ENCODE results near the gene MNAT1.
"Not testable (repeated sequence)": the region's sequence is repeated elsewhere in the genome, so short reads cannot be mapped to it uniquely, and the experiment has no call there.

Gene MNAT1

GRCh38 chr14:60819575-60819974 lies 85.0 kb downstream of the MNAT1 start:
- Histone ChIP-seq H3K9me3 (ENCODE audit: control insufficient read depth in 5 of 5, low read length in 5 of 5) (no peaks in the 10 kb centered on the region), H3K27ac (ENCODE audit: low read depth, low read length) (no peak overlapping the region), H3K4me1 (ENCODE audit: control insufficient read depth in 5 of 5, insufficient read depth in 5 of 5, low read length in 5 of 5) (no peaks in the 10 kb centered on the region), H3K36me3 (ENCODE audit: control insufficient read depth in 5 of 5, insufficient read depth in 5 of 5, low read length in 5 of 5) (peaks cover 0 to 5% (median 3%) of the 10 kb centered on the region in 5 donors), H3K27me3 (ENCODE audit: control insufficient read depth in 5 of 5, insufficient read depth in 4 of 5, low read length in 5 of 5) (no peaks in the 10 kb centered on the region), H3K4me3 (ENCODE audit: low read depth in 1 of 5, low read length in 5 of 5) (no peak overlapping the region), H3K9ac (ENCODE audit: low read length in 5 of 5) (no peak overlapping the region)

- Histone ChIP-seq H3K9ac (ENCODE audit: low read length in 5 of 5) (no peak overlapping the region), H3K9me3 (ENCODE audit: control insufficient read depth in 5 of 5, low read length in 5 of 5) (no peaks in the 10 kb centered on the region), H3K4me1 (ENCODE audit: control insufficient read depth in 5 of 5, insufficient read depth in 5 of 5, low read length in 5 of 5) (no peaks in the 10 kb centered on the region), H3K27me3 (ENCODE audit: control insufficient read depth in 5 of 5, insufficient read depth in 4 of 5, low read length in 5 of 5) (no peaks in the 10 kb centered on the region), H3K4me3 (ENCODE audit: low read depth in 1 of 5, low read length in 5 of 5) (no peak overlapping the region), H3K36me3 (ENCODE audit: control insufficient read depth in 5 of 5, insufficient read depth in 5 of 5, low read length in 5 of 5) (peaks cover 0 to 28% (median 24%) of the 10 kb centered on the region in 5 donors), H3K27ac (ENCODE audit: low read depth, low read length) (no peak overlapping the region)
Measured at GRCh38 chr14:60838601-60839000, 104.0 kb downstream of the MNAT1 start.

DNA sequence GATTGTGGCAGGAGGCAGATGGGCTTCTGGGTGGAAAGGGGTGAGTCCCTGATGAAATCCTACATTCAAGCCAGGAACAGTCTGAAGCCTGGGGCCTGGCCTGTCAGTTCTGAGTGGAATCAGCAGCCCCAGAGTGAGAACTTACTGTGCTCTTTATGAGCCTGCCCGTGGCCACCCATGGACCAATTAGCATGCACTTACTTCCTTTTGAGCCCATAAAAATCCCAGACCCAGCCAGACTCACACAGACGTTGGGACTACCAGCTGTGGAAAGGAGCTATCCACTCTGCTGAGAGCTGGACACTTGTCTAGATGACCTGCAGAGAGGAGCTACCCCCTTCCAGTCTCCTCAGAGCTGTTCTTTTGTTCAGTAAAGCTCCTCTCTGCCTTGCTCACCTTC lies 104.5 kb downstream of the MNAT1 start:
- H3K4me3 ChIP-seq (ENCODE audit: low read depth in 1 of 5, low read length in 5 of 5) = no peak overlapping the region
- H3K9ac ChIP-seq (ENCODE audit: low read length in 5 of 5) = no peak overlapping the region
- no peak overlapping the region for H3K27ac ChIP-seq (ENCODE audit: low read depth, low read length)
- H3K9me3 ChIP-seq (ENCODE audit: control insufficient read depth in 5 of 5, low read length in 5 of 5) = no peaks in the 10 kb centered on the region
- H3K27me3 ChIP-seq (ENCODE audit: control insufficient read depth in 5 of 5, insufficient read depth in 4 of 5, low read length in 5 of 5) = no peaks in the 10 kb centered on the region
- H3K4me1 ChIP-seq (ENCODE audit: control insufficient read depth in 5 of 5, insufficient read depth in 5 of 5, low read length in 5 of 5) = no peaks in the 10 kb centered on the region
- peaks cover 0 to 28% (median 24%) of the 10 kb centered on the region in 5 donors for H3K36me3 ChIP-seq (ENCODE audit: control insufficient read depth in 5 of 5, insufficient read depth in 5 of 5, low read length in 5 of 5)

DNA sequence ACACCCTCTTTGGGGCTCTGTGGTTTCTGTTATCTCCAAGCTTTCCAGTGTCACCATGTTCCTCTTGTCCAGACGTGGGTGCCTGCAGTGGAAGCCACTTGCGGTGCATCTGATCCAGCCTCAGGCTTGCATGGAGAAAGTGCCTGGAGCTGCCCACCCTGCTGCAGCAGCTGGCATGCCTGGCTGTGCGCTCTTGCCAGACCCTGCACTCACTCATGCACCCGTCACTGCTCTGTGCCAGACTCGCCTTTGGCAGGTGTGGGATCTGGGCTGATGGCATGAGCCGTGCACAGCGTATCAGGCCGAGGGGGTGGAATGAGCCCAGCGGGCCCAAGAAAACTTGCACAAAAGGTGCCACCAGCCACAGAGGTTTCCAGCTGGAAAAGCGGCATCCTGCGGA lies 105.1 kb downstream of the MNAT1 start:
- H3K27ac ChIP-seq (ENCODE audit: low read depth, low read length) = no peak overlapping the region
- no peak overlapping the region for H3K4me3 ChIP-seq (ENCODE audit: low read depth in 1 of 5, low read length in 5 of 5)
- H3K27me3 ChIP-seq (ENCODE audit: control insufficient read depth in 5 of 5, insufficient read depth in 4 of 5, low read length in 5 of 5) = no peaks in the 10 kb centered on the region
- H3K36me3 ChIP-seq (ENCODE audit: control insufficient read depth in 5 of 5, insufficient read depth in 5 of 5, low read length in 5 of 5) = peaks cover 0 to 28% (median 24%) of the 10 kb centered on the region in 5 donors
- no peak overlapping the region for H3K9ac ChIP-seq (ENCODE audit: low read length in 5 of 5)
- H3K4me1 ChIP-seq (ENCODE audit: control insufficient read depth in 5 of 5, insufficient read depth in 5 of 5, low read length in 5 of 5) = no peaks in the 10 kb centered on the region
- no peaks in the 10 kb centered on the region for H3K9me3 ChIP-seq (ENCODE audit: control insufficient read depth in 5 of 5, low read length in 5 of 5)

DNA sequence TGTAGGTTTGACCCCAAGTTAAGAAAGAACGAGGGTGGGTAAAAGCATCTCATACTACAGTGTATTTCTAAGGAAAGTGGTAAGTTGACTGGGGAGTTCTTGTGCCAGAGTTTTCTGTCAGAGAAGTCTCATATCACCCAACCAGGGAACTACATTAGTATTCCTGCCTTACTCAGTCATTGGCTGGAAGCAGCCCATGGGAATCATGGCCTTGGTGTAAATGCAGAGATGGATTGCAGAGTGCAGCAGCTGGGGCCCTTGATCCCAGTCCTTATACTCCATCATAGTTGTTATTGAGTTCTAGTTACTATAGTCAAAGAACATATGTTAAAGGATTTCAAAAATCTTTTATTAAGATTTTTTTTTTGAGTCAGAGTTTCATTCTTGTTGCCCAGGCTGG lies 105.8 kb downstream of the MNAT1 start:
- no peaks in the 10 kb centered on the region for H3K4me1 ChIP-seq (ENCODE audit: control insufficient read depth in 5 of 5, insufficient read depth in 5 of 5, low read length in 5 of 5)

GRCh38 chr14:60845523-60845922 lies 111.0 kb downstream of the MNAT1 start:
- no peaks in the 10 kb centered on the region for H3K27me3 ChIP-seq (ENCODE audit: control insufficient read depth in 5 of 5, insufficient read depth in 4 of 5, low read length in 5 of 5)
- H3K4me1 ChIP-seq (ENCODE audit: control insufficient read depth in 5 of 5, insufficient read depth in 5 of 5, low read length in 5 of 5) = no peaks in the 10 kb centered on the region
- peaks cover 4 to 7% (median 5%) of the 10 kb centered on the region in 5 donors for H3K9me3 ChIP-seq (ENCODE audit: control insufficient read depth in 5 of 5, low read length in 5 of 5)

More for the DNA sequence above, 105.8 kb downstream of the MNAT1 start:
- H3K27me3 ChIP-seq (ENCODE audit: control insufficient read depth in 5 of 5, insufficient read depth in 4 of 5, low read length in 5 of 5) = no peaks in the 10 kb centered on the region
- peaks cover 0 to 28% (median 24%) of the 10 kb centered on the region in 5 donors for H3K36me3 ChIP-seq (ENCODE audit: control insufficient read depth in 5 of 5, insufficient read depth in 5 of 5, low read length in 5 of 5)
- no peak overlapping the region for H3K27ac ChIP-seq (ENCODE audit: low read depth, low read length)
- H3K9me3 ChIP-seq (ENCODE audit: control insufficient read depth in 5 of 5, low read length in 5 of 5) = no peaks in the 10 kb centered on the region
- H3K9ac ChIP-seq (ENCODE audit: low read length in 5 of 5) = no peak overlapping the region
- no peak overlapping the region for H3K4me3 ChIP-seq (ENCODE audit: low read depth in 1 of 5, low read length in 5 of 5)

DNA sequence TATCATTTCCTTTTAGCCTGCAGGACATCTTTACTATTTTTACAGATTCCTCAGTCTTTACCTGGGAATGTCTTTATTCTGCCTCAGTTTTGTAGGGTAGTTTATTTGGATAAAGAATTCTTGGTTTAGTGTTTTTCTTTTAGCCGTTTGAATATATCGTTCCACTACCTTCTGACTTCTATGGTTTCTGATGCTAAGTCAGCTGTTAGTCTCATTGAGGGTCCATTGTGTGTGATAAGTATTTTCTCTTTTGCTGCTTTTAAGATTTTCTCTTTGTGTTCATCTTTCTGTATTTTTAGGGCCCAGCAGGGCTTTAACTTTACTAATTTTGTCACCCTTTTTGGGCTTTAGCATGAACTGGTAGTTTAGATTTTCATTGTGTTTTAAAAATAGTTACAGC lies 113.5 kb downstream of the MNAT1 start:
- Histone ChIP-seq H3K27ac (ENCODE audit: low read depth, low read length) (no peak overlapping the region), H3K9me3 (ENCODE audit: control insufficient read depth in 5 of 5, low read length in 5 of 5) (peaks cover 4 to 7% (median 5%) of the 10 kb centered on the region in 5 donors), H3K27me3 (ENCODE audit: control insufficient read depth in 5 of 5, insufficient read depth in 4 of 5, low read length in 5 of 5) (no peaks in the 10 kb centered on the region), H3K9ac (ENCODE audit: low read length in 5 of 5) (no peak overlapping the region), H3K36me3 (ENCODE audit: control insufficient read depth in 5 of 5, insufficient read depth in 5 of 5, low read length in 5 of 5) (peaks cover 0 to 8% (median 4%) of the 10 kb centered on the region in 5 donors), H3K4me1 (ENCODE audit: control insufficient read depth in 5 of 5, insufficient read depth in 5 of 5, low read length in 5 of 5) (no peaks in the 10 kb centered on the region), H3K4me3 (ENCODE audit: low read depth in 1 of 5, low read length in 5 of 5) (no peak overlapping the region)

More at GRCh38 chr14:60845523-60845922, 111.0 kb downstream of the MNAT1 start:
- peaks cover 0 to 8% (median 0%) of the 10 kb centered on the region in 5 donors for H3K36me3 ChIP-seq (ENCODE audit: control insufficient read depth in 5 of 5, insufficient read depth in 5 of 5, low read length in 5 of 5)
- no peak overlapping the region for H3K4me3 ChIP-seq (ENCODE audit: low read depth in 1 of 5, low read length in 5 of 5)
- H3K9ac ChIP-seq (ENCODE audit: low read length in 5 of 5) = no peak overlapping the region
- no peak overlapping the region for H3K27ac ChIP-seq (ENCODE audit: low read depth, low read length)

DNA sequence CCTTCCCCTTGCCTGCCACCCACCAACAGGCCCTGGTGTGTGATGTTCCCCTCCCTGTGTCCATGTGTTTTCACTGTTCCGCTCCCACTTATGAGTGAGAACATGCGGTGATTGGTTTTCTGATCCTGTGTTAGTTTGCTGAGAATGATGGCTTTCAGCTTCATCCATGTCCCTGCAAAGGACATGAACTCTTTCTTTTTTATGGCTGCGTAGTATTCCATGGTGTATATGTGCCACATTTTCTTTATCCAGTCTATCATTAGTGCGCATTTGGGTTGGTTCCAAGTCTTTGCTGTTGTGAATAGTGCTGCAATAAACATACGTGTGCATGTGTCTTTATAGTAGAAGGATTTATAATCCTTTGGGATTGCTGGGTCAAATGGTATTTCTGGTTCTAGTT lies 117.1 kb downstream of the MNAT1 start:
- H3K27ac ChIP-seq (ENCODE audit: low read depth, low read length); H3K4me3 ChIP-seq (ENCODE audit: low read depth in 1 of 5, low read length in 5 of 5); H3K27me3 ChIP-seq (ENCODE audit: control insufficient read depth in 5 of 5, insufficient read depth in 4 of 5, low read length in 5 of 5); H3K9me3 ChIP-seq (ENCODE audit: control insufficient read depth in 5 of 5, low read length in 5 of 5); H3K9ac ChIP-seq (ENCODE audit: low read length in 5 of 5); H3K4me1 ChIP-seq (ENCODE audit: control insufficient read depth in 5 of 5, insufficient read depth in 5 of 5, low read length in 5 of 5): not testable (repeated sequence)
- H3K36me3 ChIP-seq (ENCODE audit: control insufficient read depth in 5 of 5, insufficient read depth in 5 of 5, low read length in 5 of 5) = peaks cover 4 to 13% (median 10%) of the 10 kb centered on the region in 5 donors

DNA sequence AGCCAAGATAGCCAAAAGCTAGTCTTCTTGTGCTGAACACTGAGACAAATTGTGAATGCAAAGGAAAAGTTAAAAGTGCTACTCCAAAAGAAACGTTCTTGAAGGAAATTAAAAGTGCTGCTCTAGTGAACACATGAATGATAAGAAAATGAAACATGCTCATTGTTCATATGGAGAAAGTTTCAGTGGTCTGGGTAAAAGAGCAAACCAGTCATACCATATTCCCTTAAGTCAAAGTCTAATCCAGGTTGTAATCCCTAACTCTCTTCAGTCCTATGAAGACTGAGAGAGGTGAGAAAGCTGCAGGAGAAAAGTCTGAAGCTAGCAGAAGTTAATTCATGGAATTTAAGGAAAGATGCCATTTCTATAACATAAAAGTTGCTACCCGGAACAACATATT lies 121.5 kb downstream of the MNAT1 start:
- H3K27ac ChIP-seq (ENCODE audit: low read depth, low read length) = no peak overlapping the region
- H3K36me3 ChIP-seq (ENCODE audit: control insufficient read depth in 5 of 5, insufficient read depth in 5 of 5, low read length in 5 of 5) = peaks cover 2 to 13% (median 7%) of the 10 kb centered on the region in 5 donors
- no peaks in the 10 kb centered on the region for H3K27me3 ChIP-seq (ENCODE audit: control insufficient read depth in 5 of 5, insufficient read depth in 4 of 5, low read length in 5 of 5)
- peaks cover 0 to 5% (median 0%) of the 10 kb centered on the region in 5 donors for H3K9me3 ChIP-seq (ENCODE audit: control insufficient read depth in 5 of 5, low read length in 5 of 5)
- H3K4me3 ChIP-seq (ENCODE audit: low read depth in 1 of 5, low read length in 5 of 5) = no peak overlapping the region
- H3K9ac ChIP-seq (ENCODE audit: low read length in 5 of 5) = no peak overlapping the region
- peaks cover 0 to 5% (median 0%) of the 10 kb centered on the region in 5 donors for H3K4me1 ChIP-seq (ENCODE audit: control insufficient read depth in 5 of 5, insufficient read depth in 5 of 5, low read length in 5 of 5)

- H3K9me3 ChIP-seq (ENCODE audit: control insufficient read depth in 5 of 5, low read length in 5 of 5) = peaks cover 0 to 5% (median 0%) of the 10 kb centered on the region in 5 donors
- no peaks in the 10 kb centered on the region for H3K27me3 ChIP-seq (ENCODE audit: control insufficient read depth in 5 of 5, insufficient read depth in 4 of 5, low read length in 5 of 5)
- H3K4me1 ChIP-seq (ENCODE audit: control insufficient read depth in 5 of 5, insufficient read depth in 5 of 5, low read length in 5 of 5) = peaks cover 0 to 19% (median 7%) of the 10 kb centered on the region in 5 donors
- no peak overlapping the region for H3K27ac ChIP-seq (ENCODE audit: low read depth, low read length)
- peaks cover 2 to 6% (median 2%) of the 10 kb centered on the region in 5 donors for H3K36me3 ChIP-seq (ENCODE audit: control insufficient read depth in 5 of 5, insufficient read depth in 5 of 5, low read length in 5 of 5)
- H3K4me3 ChIP-seq (ENCODE audit: low read depth in 1 of 5, low read length in 5 of 5) = no peak overlapping the region
- no peak overlapping the region for H3K9ac ChIP-seq (ENCODE audit: low read length in 5 of 5)
Measured at GRCh38 chr14:60859525-60859924, 125.0 kb downstream of the MNAT1 start.

All from subcutaneous abdominal adipose tissue (tissue), 5 donors.